OCI-M1 (cell line): ENCODE measurements around the gene GPR183.

Experiments
- DNase-seq: peaks from one replicate; lab custom pipeline; 2025; lab: John Stamatoyannopoulos, UW

The GPR183 gene

GRCh38 chr13:99312493-99312883 is 5.3 kb upstream of the GPR183 start:
- no peak for DNase-seq

DNA sequence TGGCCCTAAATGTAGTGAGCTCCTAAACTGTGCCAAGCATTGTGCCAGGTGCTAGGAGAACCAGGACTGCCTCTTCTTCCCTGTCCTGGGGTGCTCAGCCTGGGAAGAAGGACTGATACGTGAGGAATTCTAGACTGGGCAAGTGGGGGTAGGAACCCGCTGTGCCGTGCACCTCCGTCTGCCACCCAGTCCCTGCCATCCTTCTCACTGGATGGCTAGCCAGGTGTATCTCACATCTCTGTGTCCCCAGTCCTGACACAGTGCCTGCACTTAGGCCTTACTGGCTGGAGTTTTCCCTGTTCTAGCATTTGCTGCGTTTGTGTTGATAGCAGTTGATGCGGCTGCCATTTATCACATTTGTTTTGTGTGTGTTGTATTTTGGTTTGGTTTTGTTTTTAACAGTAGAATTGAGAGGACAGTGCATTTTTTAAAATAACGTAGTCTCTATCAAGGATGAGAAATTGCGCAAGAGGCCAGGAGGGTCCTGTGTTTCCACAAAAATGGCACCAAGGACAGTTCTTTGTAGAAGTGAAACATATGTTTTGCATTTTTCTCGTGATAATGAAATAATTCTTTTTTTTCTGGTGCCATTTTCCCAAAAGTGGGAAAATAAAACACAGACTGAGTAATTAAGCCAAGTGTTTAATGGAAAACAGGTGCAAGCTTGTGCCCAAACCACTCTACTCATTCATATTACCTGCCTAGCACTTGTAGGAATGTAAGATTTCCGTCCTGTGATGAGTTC is 4.7 kb upstream of the GPR183 start:
- no peak for DNase-seq

DNA sequence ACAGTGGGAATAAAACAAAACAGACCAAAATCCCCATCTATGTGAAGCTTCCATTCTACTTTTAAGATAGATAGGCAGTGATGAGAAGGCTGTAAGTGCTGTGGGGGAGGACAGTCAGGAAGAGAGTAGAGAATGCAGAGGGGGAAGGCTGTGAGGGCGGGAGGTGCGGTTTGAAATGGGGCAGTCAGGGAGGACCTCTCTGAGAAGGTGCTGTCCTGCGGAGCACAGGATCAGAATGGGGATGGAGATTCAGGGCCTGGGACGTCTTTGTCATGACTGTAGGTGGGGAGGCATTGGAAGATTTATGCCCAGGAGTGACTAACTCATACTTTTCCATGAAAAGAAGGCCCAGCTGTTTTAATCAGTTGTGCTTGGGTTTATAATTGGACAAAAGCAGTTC is 3.9 kb upstream of the GPR183 start:
- DNase-seq, result no peak

- DNase-seq, result no peak
These were observed 3.3 kb upstream of the GPR183 start for GRCh38 chr13:99310382-99311031.

DNA sequence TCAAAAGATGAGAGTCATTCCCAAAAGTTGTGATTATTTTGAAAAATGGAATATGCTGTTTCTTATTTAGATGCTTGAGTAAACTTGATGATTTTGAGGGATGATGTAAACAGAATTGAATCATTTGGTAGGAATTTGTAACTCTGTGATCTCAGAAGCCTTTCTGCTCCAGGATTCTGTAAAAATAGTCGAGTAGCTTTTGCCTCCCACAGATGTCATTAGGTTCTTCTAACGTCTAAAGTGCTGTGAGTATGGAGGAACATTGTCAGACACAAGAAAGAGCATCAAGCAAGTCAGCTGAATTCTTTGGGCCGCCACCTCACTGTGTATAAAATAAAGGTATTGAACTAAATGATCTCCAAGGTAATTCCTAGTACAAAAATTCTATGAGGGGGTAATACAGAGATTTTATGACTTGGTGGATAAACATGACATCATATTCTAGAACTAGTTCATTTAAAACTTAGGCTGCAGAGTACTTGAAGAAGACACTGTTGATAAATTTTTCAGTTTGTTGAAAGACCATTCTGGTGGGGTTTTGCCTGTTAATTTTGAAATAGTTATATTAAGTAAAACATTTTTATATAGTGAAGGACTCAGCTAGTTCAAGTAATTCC is 1.4 kb upstream of the GPR183 start:
- no peak for DNase-seq

- no peak for DNase-seq
These were observed 595 bp upstream of the GPR183 start for GRCh38 chr13:99307648-99308339.

GRCh38 chr13:99305566-99305965 is 1.6 kb downstream of the GPR183 start:
- DNase-seq, result no peak

DNA sequence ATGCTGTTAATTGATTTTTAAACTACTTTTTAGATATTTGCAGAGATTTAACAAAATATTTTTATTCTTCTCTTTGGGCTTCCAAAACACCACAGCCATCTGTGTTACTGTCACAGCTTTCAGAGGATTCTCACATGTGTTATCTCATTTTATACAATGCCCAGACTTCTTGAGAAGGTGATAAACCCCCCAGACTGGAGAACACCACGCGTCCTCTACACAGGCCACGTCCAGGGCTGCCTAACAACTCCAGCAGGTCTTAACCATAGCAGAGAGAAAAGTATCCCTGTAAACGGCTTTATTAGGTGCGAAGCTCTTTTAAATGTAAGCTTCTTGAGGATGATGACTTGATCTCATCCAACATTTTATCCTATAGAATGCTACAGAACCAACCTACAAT is 2.0 kb downstream of the GPR183 start:
- no peak for DNase-seq

- DNase-seq, result no peak
These were observed 2.7 kb downstream of the GPR183 start for GRCh38 chr13:99304541-99304940.

DNA sequence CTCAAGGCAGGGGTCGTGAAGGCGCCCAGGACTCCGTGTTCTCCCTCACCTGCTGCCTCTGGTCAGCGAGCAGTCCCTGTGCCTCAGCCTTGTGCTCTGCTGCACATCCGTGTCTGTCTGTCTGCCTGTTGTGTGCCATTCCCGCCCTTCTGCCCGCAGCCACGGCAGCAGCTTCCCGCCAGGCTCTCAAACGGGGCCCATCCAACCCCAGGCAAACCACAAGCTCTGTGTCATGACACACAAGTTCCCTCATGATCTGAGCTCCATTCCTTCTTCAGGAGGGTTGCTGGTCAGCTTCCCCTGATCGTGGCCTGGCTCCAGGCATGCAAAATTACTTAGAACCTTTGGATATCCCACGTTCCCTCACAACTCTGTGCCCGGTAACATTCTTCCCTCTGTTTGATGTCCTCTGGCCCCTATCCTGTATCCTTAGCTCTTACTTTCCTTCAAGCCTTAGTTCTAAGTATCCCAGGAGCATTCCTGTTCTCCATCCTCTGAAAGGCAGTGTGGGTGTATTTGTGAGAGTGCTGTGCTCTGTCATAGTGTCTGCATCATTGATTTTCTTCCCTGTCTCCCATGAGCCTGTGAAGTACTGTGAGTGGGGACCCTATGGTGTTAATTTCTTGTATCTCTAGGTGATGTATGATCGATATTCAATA is 3.2 kb downstream of the GPR183 start:
- DNase-seq, result no peak

DNA sequence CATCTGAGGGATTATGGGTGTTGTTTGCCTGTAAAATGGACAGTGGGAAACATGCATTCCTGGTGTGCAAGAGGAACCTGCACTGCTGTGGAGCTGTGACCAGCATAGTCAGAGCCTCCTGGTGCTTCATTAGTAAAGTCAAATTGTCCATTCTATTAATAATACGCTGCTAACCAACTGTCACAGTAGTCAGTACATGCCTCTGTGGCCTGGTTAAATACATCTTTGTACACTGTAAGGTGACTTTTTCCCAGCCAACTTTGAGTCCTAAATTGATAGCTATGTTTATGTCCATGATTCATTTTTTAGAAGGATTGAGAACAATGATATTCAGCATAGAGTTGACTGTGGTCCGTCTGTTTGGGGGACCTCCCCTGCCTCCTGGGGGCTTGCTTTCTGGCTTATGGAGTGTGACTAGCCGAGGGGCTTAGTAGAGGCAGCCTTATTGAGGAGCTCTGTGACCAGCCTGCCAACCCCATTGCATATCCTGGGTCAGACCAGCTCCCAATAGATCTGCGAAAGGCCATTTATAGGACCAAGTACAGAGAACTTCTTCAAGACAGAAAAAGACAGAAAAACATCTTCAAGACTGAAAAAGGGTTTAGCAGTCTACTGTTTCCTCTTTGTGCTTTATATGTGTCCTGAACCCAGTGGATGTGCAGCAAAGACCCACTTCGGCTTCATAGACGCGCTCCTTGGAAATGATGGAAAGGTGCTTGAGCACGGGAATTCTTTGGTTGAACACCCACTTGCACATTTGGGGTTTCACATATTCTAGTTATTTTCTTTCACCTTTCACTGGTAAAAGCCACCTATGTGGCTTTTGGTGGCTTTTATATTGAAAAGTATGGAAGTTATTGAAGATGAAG is 4.3 kb downstream of the GPR183 start:
- no peak for DNase-seq

DNA sequence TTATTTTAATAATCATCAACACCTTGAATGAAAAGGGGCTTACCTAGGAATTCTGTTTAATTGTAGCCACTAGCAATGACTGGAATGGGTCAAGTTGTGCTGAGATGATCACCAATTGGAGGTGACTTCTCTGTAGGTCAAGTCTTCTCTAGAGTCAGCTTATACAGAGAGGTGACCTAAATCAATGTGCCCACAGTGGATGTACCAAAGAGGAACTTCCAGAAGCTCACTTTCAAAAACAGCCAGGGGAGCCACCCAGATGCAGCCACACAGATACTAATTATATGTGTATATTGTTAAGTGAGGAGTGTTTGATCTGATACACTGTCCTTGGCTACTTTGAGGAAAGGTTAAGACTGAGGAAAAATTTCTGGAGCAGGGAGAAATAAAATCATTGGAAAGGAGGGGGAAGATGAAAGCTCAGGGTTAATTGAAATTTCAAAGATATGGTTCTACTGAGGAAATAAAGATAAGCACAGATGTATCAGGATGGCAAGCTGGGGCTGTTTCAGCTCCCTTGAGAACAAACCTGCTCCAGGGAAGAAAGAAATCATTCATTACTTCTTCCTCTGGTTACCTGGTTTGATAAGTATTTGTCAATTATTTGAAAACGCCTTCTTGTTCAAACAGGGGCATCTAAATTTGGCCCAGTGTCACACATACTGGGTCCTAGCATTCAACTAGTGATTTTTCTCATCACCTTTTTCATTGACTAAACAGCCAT is 5.1 kb downstream of the GPR183 start:
- peak; percentile 32 for DNase-seq

DNA sequence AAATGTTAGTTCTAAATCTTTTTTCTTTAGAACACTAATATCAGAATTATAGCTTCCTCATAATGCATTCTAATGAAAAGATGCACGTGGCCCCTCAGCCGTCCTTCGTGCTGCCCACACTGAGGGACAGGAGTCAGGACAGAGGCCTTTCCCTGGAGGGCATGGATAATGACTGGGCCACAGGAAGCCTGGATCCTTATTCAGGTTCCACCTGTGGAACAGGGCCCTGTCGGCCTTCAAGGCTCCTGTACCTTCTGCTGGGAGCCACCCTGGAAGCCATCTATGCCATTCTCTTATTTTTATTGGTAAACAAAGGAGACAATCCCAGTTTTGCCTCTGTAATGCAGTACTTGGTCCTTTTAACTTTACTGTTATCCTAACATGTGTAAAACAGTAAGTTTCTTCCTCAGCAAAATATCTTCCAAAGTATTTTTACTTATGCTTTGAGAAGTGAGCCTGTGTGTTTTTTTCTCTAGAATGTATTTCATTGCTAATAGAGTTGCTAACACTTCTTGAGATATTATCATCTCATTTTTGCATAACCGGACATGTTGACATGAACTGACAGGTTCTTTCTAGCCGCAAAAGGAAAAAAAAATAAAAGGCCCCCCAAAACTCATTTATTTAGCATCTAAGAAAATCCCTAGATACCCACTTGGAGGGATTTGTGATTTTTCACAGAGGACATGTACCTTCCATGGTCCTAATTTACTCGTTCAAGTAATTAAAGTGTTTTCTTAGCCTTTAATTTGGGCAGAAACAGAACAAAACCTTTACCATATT is 6.0 kb downstream of the GPR183 start:
- DNase-seq, result no peak

- DNase-seq, result no peak
These were observed 7.3 kb downstream of the GPR183 start for GRCh38 chr13:99299920-99300341.

DNA sequence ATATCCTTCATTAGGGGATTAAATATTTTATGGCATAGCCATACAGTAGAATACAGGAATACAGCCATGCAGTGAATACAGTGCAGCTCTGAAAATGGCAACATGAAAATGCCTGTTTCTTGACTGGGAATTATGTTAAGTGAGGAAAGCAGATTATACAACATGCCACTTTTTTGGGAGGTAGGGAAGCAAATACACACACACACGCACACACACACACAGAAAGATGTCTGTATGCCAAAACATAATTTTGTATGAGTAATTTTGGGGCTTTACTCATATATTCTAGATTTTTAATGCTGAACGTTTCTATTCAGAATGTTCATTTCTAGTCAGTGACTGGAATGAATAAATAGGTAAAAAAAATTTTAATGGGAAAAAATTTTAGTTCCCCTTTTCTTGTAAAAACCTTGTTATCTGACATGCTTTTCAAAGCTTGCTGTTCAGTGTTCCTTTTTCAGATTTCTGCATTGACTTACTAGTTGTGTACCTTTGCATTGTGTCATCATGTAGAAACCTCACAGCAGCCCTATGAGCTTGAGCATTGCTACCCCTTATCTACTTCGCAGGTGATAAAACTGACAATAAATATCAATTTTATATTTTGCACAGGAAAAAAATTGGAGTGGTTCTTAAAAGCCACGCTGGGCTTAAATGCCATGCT is 7.8 kb downstream of the GPR183 start:
- peak; percentile 63 for DNase-seq

- DNase-seq, result no peak
These were observed 9.1 kb downstream of the GPR183 start for GRCh38 chr13:99298056-99298455.

GRCh38 chr13:99297331-99297730 is 9.9 kb downstream of the GPR183 start:
- DNase-seq, result no peak

- DNase-seq, result no peak
These were observed 10.8 kb downstream of the GPR183 start for GRCh38 chr13:99296398-99296797.
